Neural progenitor cell (in vitro differentiated cells): Measurements from ENCODE around the gene FIBCD1.

Experiments
- EZH2 ChIP-seq: fragments of 200-600 bp; sonication (generic); IDR thresholded peaks from 2 replicates; pipeline ENCODE4 v1.6.1; 2017; ENCODE audit warnings: antibody characterized with exemption, mild to moderate bottlenecking, moderate library complexity
- EZH2phosphoT487 ChIP-seq: fragments of 200-600 bp; sonication (generic); IDR thresholded peaks from 2 replicates; pipeline ENCODE4 v1.6.1; 2017; ENCODE audit warnings: antibody characterized with exemption
- TF ChIP-seq, protein P1 (sequence below): fragments of 200-600 bp; sonication (generic); IDR thresholded peaks from 2 replicates; pipeline ENCODE4 v1.5.1; 2017; ENCODE audit warnings: antibody characterized with exemption, mild to moderate bottlenecking

DNA sequence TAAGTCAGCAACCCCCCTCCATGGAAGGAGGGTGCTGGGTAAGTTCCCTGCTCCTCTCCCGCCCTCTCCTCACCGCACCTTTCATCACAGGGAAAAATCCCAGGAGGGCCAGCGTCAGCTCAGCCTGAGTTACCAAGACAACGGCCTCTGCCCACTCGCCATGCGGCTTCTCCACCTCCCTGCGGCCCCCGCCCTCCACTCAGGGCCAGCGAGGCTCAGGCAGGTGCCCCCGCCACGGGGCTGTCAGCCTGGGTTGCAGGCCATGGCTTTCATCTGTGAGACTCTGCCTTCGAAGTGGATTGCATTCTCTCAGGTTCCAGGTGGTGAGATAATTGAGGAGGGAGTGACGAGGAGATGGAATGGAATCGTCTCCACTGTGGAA, 42.7 kb upstream of the FIBCD1 start:
- TF ChIP-seq, protein P1, sequence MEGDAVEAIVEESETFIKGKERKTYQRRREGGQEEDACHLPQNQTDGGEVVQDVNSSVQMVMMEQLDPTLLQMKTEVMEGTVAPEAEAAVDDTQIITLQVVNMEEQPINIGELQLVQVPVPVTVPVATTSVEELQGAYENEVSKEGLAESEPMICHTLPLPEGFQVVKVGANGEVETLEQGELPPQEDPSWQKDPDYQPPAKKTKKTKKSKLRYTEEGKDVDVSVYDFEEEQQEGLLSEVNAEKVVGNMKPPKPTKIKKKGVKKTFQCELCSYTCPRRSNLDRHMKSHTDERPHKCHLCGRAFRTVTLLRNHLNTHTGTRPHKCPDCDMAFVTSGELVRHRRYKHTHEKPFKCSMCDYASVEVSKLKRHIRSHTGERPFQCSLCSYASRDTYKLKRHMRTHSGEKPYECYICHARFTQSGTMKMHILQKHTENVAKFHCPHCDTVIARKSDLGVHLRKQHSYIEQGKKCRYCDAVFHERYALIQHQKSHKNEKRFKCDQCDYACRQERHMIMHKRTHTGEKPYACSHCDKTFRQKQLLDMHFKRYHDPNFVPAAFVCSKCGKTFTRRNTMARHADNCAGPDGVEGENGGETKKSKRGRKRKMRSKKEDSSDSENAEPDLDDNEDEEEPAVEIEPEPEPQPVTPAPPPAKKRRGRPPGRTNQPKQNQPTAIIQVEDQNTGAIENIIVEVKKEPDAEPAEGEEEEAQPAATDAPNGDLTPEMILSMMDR: no peak
- TF ChIP-seq EZH2 (no peak), EZH2phosphoT487 (no peak)
